ENCODE results near the gene EP300.
"Not testable (repeated sequence)": the region's sequence is repeated elsewhere in the genome, so short reads cannot be mapped to it uniquely, and the experiment has no call there.

EP300 gene

DNA sequence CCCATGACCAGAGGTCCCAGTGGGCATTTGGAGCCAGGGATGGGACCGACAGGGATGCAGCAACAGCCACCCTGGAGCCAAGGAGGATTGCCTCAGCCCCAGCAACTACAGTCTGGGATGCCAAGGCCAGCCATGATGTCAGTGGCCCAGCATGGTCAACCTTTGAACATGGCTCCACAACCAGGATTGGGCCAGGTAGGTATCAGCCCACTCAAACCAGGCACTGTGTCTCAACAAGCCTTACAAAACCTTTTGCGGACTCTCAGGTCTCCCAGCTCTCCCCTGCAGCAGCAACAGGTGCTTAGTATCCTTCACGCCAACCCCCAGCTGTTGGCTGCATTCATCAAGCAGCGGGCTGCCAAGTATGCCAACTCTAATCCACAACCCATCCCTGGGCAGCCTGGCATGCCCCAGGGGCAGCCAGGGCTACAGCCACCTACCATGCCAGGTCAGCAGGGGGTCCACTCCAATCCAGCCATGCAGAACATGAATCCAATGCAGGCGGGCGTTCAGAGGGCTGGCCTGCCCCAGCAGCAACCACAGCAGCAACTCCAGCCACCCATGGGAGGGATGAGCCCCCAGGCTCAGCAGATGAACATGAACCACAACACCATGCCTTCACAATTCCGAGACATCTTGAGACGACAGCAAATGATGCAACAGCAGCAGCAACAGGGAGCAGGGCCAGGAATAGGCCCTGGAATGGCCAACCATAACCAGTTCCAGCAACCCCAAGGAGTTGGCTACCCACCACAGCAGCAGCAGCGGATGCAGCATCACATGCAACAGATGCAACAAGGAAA lies 85.4 kb downstream of the EP300 start:
- Histone ChIP-seq H3K9me3 (ENCODE audit: insufficient read depth, low read length, severe bottlenecking) (no peaks in the 10 kb centered on the region), H3K27me3 (ENCODE audit: insufficient read depth, low read length, poor library complexity) (no peaks in the 10 kb centered on the region), H2AFZ (ENCODE audit: low read depth, low read length) (no peak overlapping the region), H3K36me3 (ENCODE audit: insufficient read depth, low read length) (peaks cover 71% of the 10 kb centered on the region), H3K79me2 (ENCODE audit: insufficient read depth, low read length) (no peaks in the 10 kb centered on the region), H3K4me3 (ENCODE audit: low read depth in 1 of 2, low read length in 2 of 2) (no peak overlapping the region), H3K27ac (ENCODE audit: low read length) (no peak overlapping the region), H3K4me1 (ENCODE audit: insufficient read depth, low read length) (no peaks in the 10 kb centered on the region), H4K20me1 (ENCODE audit: insufficient read depth, low read length) (peaks cover 20% of the 10 kb centered on the region), H3K4me2 (ENCODE audit: insufficient read depth, low read length) (no peak overlapping the region), H3K9ac (ENCODE audit: low read depth, low read length) (no peak overlapping the region)
- ATAC-seq (ENCODE audit: insufficient read depth, low read depth) (no peak), DNase-seq (no peak)
- TF ChIP-seq, protein P1, sequence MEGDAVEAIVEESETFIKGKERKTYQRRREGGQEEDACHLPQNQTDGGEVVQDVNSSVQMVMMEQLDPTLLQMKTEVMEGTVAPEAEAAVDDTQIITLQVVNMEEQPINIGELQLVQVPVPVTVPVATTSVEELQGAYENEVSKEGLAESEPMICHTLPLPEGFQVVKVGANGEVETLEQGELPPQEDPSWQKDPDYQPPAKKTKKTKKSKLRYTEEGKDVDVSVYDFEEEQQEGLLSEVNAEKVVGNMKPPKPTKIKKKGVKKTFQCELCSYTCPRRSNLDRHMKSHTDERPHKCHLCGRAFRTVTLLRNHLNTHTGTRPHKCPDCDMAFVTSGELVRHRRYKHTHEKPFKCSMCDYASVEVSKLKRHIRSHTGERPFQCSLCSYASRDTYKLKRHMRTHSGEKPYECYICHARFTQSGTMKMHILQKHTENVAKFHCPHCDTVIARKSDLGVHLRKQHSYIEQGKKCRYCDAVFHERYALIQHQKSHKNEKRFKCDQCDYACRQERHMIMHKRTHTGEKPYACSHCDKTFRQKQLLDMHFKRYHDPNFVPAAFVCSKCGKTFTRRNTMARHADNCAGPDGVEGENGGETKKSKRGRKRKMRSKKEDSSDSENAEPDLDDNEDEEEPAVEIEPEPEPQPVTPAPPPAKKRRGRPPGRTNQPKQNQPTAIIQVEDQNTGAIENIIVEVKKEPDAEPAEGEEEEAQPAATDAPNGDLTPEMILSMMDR (IDR thresholded peaks at IDR 0.05; ENCODE audit: borderline replicate concordance, extremely low read depth, low read length, poor library complexity, severe bottlenecking), result no peak
- no peak for TF ChIP-seq EZH2 (IDR thresholded peaks at IDR 0.05; ENCODE audit: borderline replicate concordance, low read depth, low read length, severe bottlenecking)

DNA sequence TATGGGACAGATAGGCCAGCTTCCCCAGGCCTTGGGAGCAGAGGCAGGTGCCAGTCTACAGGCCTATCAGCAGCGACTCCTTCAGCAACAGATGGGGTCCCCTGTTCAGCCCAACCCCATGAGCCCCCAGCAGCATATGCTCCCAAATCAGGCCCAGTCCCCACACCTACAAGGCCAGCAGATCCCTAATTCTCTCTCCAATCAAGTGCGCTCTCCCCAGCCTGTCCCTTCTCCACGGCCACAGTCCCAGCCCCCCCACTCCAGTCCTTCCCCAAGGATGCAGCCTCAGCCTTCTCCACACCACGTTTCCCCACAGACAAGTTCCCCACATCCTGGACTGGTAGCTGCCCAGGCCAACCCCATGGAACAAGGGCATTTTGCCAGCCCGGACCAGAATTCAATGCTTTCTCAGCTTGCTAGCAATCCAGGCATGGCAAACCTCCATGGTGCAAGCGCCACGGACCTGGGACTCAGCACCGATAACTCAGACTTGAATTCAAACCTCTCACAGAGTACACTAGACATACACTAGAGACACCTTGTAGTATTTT lies 86.1 kb downstream of the EP300 start:
- H3K27ac ChIP-seq (ENCODE audit: low read length), result no peak overlapping the region
- H3K27me3 ChIP-seq (ENCODE audit: insufficient read depth, low read length, poor library complexity), result no peaks in the 10 kb centered on the region
- TF ChIP-seq EZH2 (IDR thresholded peaks at IDR 0.05; ENCODE audit: borderline replicate concordance, low read depth, low read length, severe bottlenecking), result no peak
- TF ChIP-seq, protein P1 (IDR thresholded peaks at IDR 0.05; ENCODE audit: borderline replicate concordance, extremely low read depth, low read length, poor library complexity, severe bottlenecking), result no peak

DNA sequence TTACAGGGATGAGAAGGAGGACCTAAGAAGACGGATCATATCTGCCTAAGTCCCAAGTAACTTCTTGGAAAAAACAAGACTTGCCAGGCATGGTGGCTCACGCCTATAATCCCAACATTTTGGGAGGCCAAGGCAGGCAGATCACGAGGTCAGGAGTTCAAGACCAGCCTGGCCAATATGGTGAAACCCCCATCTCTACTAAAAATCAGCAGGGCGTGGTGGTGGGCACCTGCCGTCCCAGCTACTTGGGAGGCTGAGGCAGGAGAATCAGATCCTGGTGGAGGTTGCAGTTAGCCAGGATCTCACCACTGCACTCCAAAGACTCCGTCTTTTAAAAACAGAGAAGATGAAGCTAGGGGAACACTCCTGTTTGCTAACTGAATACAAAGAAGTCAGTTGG lies 88.0 kb downstream of the EP300 start:
- H2AFZ ChIP-seq (ENCODE audit: low read depth, low read length); ATAC-seq (ENCODE audit: insufficient read depth, low read depth); H3K4me3 ChIP-seq (ENCODE audit: low read depth in 1 of 2, low read length in 2 of 2); H3K9me3 ChIP-seq (ENCODE audit: insufficient read depth, low read length, severe bottlenecking); H3K4me2 ChIP-seq (ENCODE audit: insufficient read depth, low read length); DNase-seq; H3K27me3 ChIP-seq (ENCODE audit: insufficient read depth, low read length, poor library complexity); H3K9ac ChIP-seq (ENCODE audit: low read depth, low read length); H3K79me2 ChIP-seq (ENCODE audit: insufficient read depth, low read length); H3K27ac ChIP-seq (ENCODE audit: low read length); H3K4me1 ChIP-seq (ENCODE audit: insufficient read depth, low read length): not testable (repeated sequence)
- Histone ChIP-seq H4K20me1 (ENCODE audit: insufficient read depth, low read length) (peaks cover 20% of the 10 kb centered on the region), H3K36me3 (ENCODE audit: insufficient read depth, low read length) (peaks cover 46% of the 10 kb centered on the region)

More for the DNA sequence above, 86.1 kb downstream of the EP300 start:
- Histone ChIP-seq H2AFZ (ENCODE audit: low read depth, low read length) (no peak overlapping the region), H3K9ac (ENCODE audit: low read depth, low read length) (no peak overlapping the region), H3K4me2 (ENCODE audit: insufficient read depth, low read length) (no peak overlapping the region), H3K4me3 (ENCODE audit: low read depth in 1 of 2, low read length in 2 of 2) (no peak overlapping the region), H3K9me3 (ENCODE audit: insufficient read depth, low read length, severe bottlenecking) (no peaks in the 10 kb centered on the region), H3K36me3 (ENCODE audit: insufficient read depth, low read length) (peaks cover 64% of the 10 kb centered on the region), H3K79me2 (ENCODE audit: insufficient read depth, low read length) (no peaks in the 10 kb centered on the region), H3K4me1 (ENCODE audit: insufficient read depth, low read length) (no peaks in the 10 kb centered on the region), H4K20me1 (ENCODE audit: insufficient read depth, low read length) (peaks cover 20% of the 10 kb centered on the region)
- ATAC-seq (ENCODE audit: insufficient read depth, low read depth) (no peak), DNase-seq (no peak)

DNA sequence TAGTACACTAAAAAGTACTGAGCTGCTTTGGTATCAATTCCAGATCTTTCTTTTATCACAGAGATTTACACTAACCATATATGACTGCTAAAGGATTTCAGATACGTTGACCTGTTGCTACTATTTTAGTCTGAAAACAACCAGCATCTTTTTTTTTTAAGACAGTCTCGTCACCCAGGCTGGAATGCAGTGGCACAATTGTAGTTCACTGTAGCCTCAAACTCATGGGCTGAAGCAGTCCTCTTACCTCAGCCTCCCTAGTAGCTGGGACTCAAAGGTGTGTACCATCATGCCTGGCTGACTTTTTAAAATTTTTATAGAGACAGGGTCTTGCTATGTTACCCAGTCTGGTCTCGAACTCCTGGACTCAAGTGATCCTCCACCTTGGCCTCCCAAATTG lies 88.5 kb downstream of the EP300 start:
- no peaks in the 10 kb centered on the region for H3K9me3 ChIP-seq (ENCODE audit: insufficient read depth, low read length, severe bottlenecking)
- H3K9ac ChIP-seq (ENCODE audit: low read depth, low read length), result no peak overlapping the region
- no peak overlapping the region for H2AFZ ChIP-seq (ENCODE audit: low read depth, low read length)
- DNase-seq (no peak), ATAC-seq (ENCODE audit: insufficient read depth, low read depth) (no peak)
- no peaks in the 10 kb centered on the region for H3K79me2 ChIP-seq (ENCODE audit: insufficient read depth, low read length)
- TF ChIP-seq, protein P1 (IDR thresholded peaks at IDR 0.05; ENCODE audit: borderline replicate concordance, extremely low read depth, low read length, poor library complexity, severe bottlenecking), result no peak
- TF ChIP-seq EZH2 (IDR thresholded peaks at IDR 0.05; ENCODE audit: borderline replicate concordance, low read depth, low read length, severe bottlenecking), result no peak
- H3K4me2 ChIP-seq (ENCODE audit: insufficient read depth, low read length), result no peak overlapping the region
- no peaks in the 10 kb centered on the region for H3K4me1 ChIP-seq (ENCODE audit: insufficient read depth, low read length)
- H3K36me3 ChIP-seq (ENCODE audit: insufficient read depth, low read length), result peaks cover 40% of the 10 kb centered on the region
- H3K27me3 ChIP-seq (ENCODE audit: insufficient read depth, low read length, poor library complexity), result no peaks in the 10 kb centered on the region
- H3K27ac ChIP-seq (ENCODE audit: low read length), result no peak overlapping the region
- peaks cover 20% of the 10 kb centered on the region for H4K20me1 ChIP-seq (ENCODE audit: insufficient read depth, low read length)
- H3K4me3 ChIP-seq (ENCODE audit: low read depth in 1 of 2, low read length in 2 of 2), result no peak overlapping the region

All from DND-41 (cell line).